Measurements from ENCODE around the gene SEZ6.

SEZ6 gene

GRCh38 chr17:28911411-28912045 is 94.3 kb downstream of the SEZ6 start:
- 96% methylated on average over 13 of the region's 13 CpGs for WGBS
- no peak overlapping the region for H3K9ac ChIP-seq (ENCODE audit: low read depth, low read length)
- H3K9me3 ChIP-seq (ENCODE audit: insufficient read depth, low read depth, low read length), result no peaks in the 10 kb centered on the region
- H3K36me3 ChIP-seq (ENCODE audit: insufficient read depth, low read length), result peaks cover 99% of the 10 kb centered on the region
- no peak overlapping the region for H3K4me3 ChIP-seq (ENCODE audit: low read length)
- peaks cover 7% of the 10 kb centered on the region; the same call in 1 of the 2 replicates for H3K4me1 ChIP-seq (ENCODE audit: insufficient read depth, low read length)
- no peak overlapping the region for H3K27ac ChIP-seq (ENCODE audit: low read depth, low read length)
- no peaks in the 10 kb centered on the region for H3K27me3 ChIP-seq (ENCODE audit: insufficient read depth, low read length)

- H3K27me3 ChIP-seq (ENCODE audit: insufficient read depth, low read length), result no peaks in the 10 kb centered on the region
- no peaks in the 10 kb centered on the region for H3K9me3 ChIP-seq (ENCODE audit: insufficient read depth, low read depth, low read length)
- H3K9ac ChIP-seq (ENCODE audit: low read depth, low read length), result no peak overlapping the region
- H3K4me3 ChIP-seq (ENCODE audit: low read length), result no peak overlapping the region
- peaks cover 7% of the 10 kb centered on the region; the same call in 1 of the 2 replicates for H3K4me1 ChIP-seq (ENCODE audit: insufficient read depth, low read length)
- no peak overlapping the region for H3K27ac ChIP-seq (ENCODE audit: low read depth, low read length)
- WGBS, result no CpG with 5 or more reads among the region's 1 CpG
- H3K36me3 ChIP-seq (ENCODE audit: insufficient read depth, low read length), result peaks cover 97% of the 10 kb centered on the region
Observed at GRCh38 chr17:28910534-28910933, 95.3 kb downstream of the SEZ6 start.

- H3K4me3 ChIP-seq (ENCODE audit: low read length), result no peak overlapping the region
- no peaks in the 10 kb centered on the region for H3K27me3 ChIP-seq (ENCODE audit: insufficient read depth, low read length)
- H3K27ac ChIP-seq (ENCODE audit: low read depth, low read length), result peak overlapping the region; percentile 29; the same call in 1 of the 2 replicates
- 86% methylated on average over 6 of the region's 6 CpGs for WGBS
- H3K9ac ChIP-seq (ENCODE audit: low read depth, low read length), result no peak overlapping the region
- no peaks in the 10 kb centered on the region for H3K9me3 ChIP-seq (ENCODE audit: insufficient read depth, low read depth, low read length)
- peaks cover 80% of the 10 kb centered on the region for H3K36me3 ChIP-seq (ENCODE audit: insufficient read depth, low read length)
- H3K4me1 ChIP-seq (ENCODE audit: insufficient read depth, low read length), result peaks cover 7% of the 10 kb centered on the region; the same call in 1 of the 2 replicates
Observed at GRCh38 chr17:28908640-28909167, 97.1 kb downstream of the SEZ6 start.

GRCh38 chr17:28907709-28908475 is 97.9 kb downstream of the SEZ6 start:
- Histone ChIP-seq H3K9me3 (ENCODE audit: insufficient read depth, low read depth, low read length) (no peaks in the 10 kb centered on the region), H3K9ac (ENCODE audit: low read depth, low read length) (no peak overlapping the region), H3K36me3 (ENCODE audit: insufficient read depth, low read length) (peaks cover 72% of the 10 kb centered on the region), H3K4me3 (ENCODE audit: low read length) (no peak overlapping the region), H3K27me3 (ENCODE audit: insufficient read depth, low read length) (no peaks in the 10 kb centered on the region), H3K4me1 (ENCODE audit: insufficient read depth, low read length) (peaks cover 7% of the 10 kb centered on the region; the same call in 1 of the 2 replicates), H3K27ac (ENCODE audit: low read depth, low read length) (no peak overlapping the region)
- over 99% methylated on average over 3 of the region's 3 CpGs for WGBS

GRCh38 chr17:28906706-28907438 is 99.0 kb downstream of the SEZ6 start:
- Histone ChIP-seq H3K27me3 (ENCODE audit: insufficient read depth, low read length) (no peaks in the 10 kb centered on the region), H3K4me1 (ENCODE audit: insufficient read depth, low read length) (peaks cover 7% of the 10 kb centered on the region; the same call in 1 of the 2 replicates), H3K27ac (ENCODE audit: low read depth, low read length) (no peak overlapping the region), H3K4me3 (ENCODE audit: low read length) (no peak overlapping the region), H3K9ac (ENCODE audit: low read depth, low read length) (no peak overlapping the region), H3K9me3 (ENCODE audit: insufficient read depth, low read depth, low read length) (no peaks in the 10 kb centered on the region), H3K36me3 (ENCODE audit: insufficient read depth, low read length) (peaks cover 62% of the 10 kb centered on the region)
- WGBS, result 94% methylated on average over 7 of the region's 7 CpGs

DNA sequence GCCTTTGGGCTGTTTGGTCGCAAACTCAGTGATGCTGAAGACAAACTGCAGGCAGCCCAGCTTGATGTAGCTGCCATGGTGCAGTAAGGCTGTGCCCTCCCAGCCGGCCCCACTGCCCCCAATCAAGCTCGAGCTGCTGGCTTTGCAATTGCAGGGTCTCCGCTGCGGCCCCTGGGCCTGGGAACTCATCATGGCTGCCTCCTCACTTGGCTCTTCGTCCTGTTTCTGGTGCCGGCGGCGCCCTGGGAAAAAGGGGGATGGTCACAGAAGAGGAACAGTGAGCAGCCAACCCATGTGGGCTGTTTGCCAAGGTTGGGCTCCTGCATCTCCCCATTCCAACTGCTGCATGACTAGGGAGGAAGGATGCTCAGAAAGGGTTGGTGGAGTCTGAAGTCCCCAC is 99.6 kb downstream of the SEZ6 start:
- no peak overlapping the region for H3K27ac ChIP-seq (ENCODE audit: low read depth, low read length)
- H3K36me3 ChIP-seq (ENCODE audit: insufficient read depth, low read length), result peaks cover 56% of the 10 kb centered on the region
- H3K27me3 ChIP-seq (ENCODE audit: insufficient read depth, low read length), result no peaks in the 10 kb centered on the region
- H3K9me3 ChIP-seq (ENCODE audit: insufficient read depth, low read depth, low read length), result no peaks in the 10 kb centered on the region
- 93% methylated on average over 9 of the region's 9 CpGs for WGBS
- H3K4me1 ChIP-seq (ENCODE audit: insufficient read depth, low read length), result peaks cover 11% of the 10 kb centered on the region; the same call in 1 of the 2 replicates
- no peak overlapping the region for H3K4me3 ChIP-seq (ENCODE audit: low read length)
- H3K9ac ChIP-seq (ENCODE audit: low read depth, low read length), result no peak overlapping the region
